Suprapubic skin (tissue), 4 donors: Measurements from ENCODE around the gene MFAP2.

Experiments used
- CTCF ChIP-seq, 2 donors: fragments of 200-600 bp in 1 of 2; fragments of 450-650 bp in 1 of 2; sonication (generic) in 1 of 2; IDR thresholded peaks; one replicate each; pipeline ENCODE4 v1.5.1; 2016 to 2019; ENCODE audit warnings: antibody characterized with exemption in 2 of 2, mild to moderate bottlenecking in 1 of 2, moderate library complexity in 1 of 2
- EP300 ChIP-seq: sonication (generic); formaldehyde crosslinking; IDR thresholded peaks from one replicate; pipeline ENCODE4 v1.6.1; 2017; ENCODE audit warnings: antibody characterized with exemption
- POLR2A ChIP-seq, 2 donors: fragments of 450-650 bp; IDR thresholded peaks; one replicate each; pipeline ENCODE4 v1.6.1; 2017; ENCODE audit warnings: antibody characterized with exemption in 2 of 2, mild to moderate bottlenecking in 2 of 2, moderate library complexity in 2 of 2
- POLR2AphosphoS5 ChIP-seq, 3 donors: sonication (generic); formaldehyde crosslinking; IDR thresholded peaks; one replicate each; pipeline ENCODE4 v1.6.1; 2017; ENCODE audit warnings: antibody characterized with exemption in 3 of 3

- TF ChIP-seq CTCF (IDR thresholded peaks at IDR 0.05), result peak in 1 of 2 donors; percentile 6
- TF ChIP-seq POLR2A (IDR thresholded peaks at IDR 0.05), result no peak
- no peak for TF ChIP-seq EP300
- no peak for TF ChIP-seq POLR2AphosphoS5 (IDR thresholded peaks at IDR 0.05)
Measured at GRCh38 chr1:16986962-16987361, 6.5 kb upstream of the MFAP2 start.
